ENCODE results near the gene PRSS36. TPM values are rescaled to one million over a fixed set of nuclear protein-coding genes. Genes with fewer than 3 reads are reported as not detected.
A peak's percentile ranks its signal among the peaks of the same experiment; 100 is the strongest.

The PRSS36 gene
- total and polyA plus RNA-seq, 9 of the 15 experiments (the other 6 are each of a cell fraction or from before 2014, with no cell fraction given), result 0.09 to 1.2 (median 0.54) TPM; not detected in 2

DNA sequence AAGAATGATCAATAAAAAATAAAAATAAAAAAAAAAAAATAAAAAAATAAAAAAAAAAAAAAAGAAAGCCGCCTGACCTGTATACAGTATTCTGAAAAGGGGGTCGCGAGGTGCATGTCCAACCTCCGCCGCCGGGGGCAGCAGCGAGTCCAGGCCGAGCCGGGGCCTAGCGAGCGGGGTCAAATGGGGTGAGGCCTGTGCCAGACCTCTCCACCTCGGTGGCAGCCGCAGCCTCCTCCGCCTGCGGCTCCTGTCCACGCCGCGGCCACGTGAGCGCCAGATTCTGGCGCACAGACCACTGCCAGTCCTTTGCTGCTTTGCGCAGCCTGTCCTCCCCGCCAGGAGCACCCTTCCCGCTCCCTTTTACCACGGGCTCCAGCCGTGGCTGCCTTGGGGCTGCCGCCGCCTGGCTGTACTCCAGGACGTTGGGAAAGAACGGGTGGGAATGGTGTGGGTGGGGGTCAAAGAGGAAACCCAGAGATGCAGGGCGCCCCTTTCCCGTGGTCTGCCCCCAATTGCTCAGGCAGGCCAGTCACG lies 44.1 kb downstream of the PRSS36 start (continued):
- TF ChIP-seq, protein P1, sequence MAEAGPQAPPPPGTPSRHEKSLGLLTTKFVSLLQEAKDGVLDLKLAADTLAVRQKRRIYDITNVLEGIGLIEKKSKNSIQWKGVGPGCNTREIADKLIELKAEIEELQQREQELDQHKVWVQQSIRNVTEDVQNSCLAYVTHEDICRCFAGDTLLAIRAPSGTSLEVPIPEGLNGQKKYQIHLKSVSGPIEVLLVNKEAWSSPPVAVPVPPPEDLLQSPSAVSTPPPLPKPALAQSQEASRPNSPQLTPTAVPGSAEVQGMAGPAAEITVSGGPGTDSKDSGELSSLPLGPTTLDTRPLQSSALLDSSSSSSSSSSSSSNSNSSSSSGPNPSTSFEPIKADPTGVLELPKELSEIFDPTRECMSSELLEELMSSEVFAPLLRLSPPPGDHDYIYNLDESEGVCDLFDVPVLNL (CRISPR knock-in tag; IDR thresholded peaks at IDR 0.05; ENCODE audit: low read depth), result no peak
- TF ChIP-seq NCOA6 (IDR thresholded peaks at IDR 0.05) (no peak), SRSF7 (optimal IDR thresholded peaks at IDR 0.05; ENCODE audit: low read depth, low read length) (no peak), RBM17 (IDR thresholded peaks at IDR 0.05; ENCODE audit: borderline replicate concordance, low read depth, low read length) (no peak), ZNF316 (IDR thresholded peaks at IDR 0.05) (no peak), PHTF2 (CRISPR knock-in tag; IDR thresholded peaks at IDR 0.05) (no peak), ZNF77 (CRISPR knock-in tag; IDR thresholded peaks at IDR 0.05) (no peak), ATF1 (CRISPR knock-in tag; IDR thresholded peaks at IDR 0.05) (no peak), ATF1 (tag; IDR thresholded peaks at IDR 0.05) (0 out of 2 replicates have a peak, but pooled peaks have one; percentile 46), ZNF354B (CRISPR knock-in tag; IDR thresholded peaks at IDR 0.05) (no peak), NBN (IDR thresholded peaks at IDR 0.05; ENCODE audit: low read depth) (peak; percentile 48; the same call in 1 of the 2 replicates), TEAD4 (IDR thresholded peaks at IDR 0.05; ENCODE audit: low read length) (peak; percentile 42), TEAD4 (CRISPR knock-in tag; IDR thresholded peaks at IDR 0.05; ENCODE audit: borderline replicate concordance) (no peak), CHD2 (IDR thresholded peaks at IDR 0.05; ENCODE audit: low read depth, low read length) (no peak), ZNF184 (CRISPR knock-in tag; IDR thresholded peaks at IDR 0.05) (no peak), RBM15 (IDR thresholded peaks at IDR 0.05; ENCODE audit: insufficient read depth, low read length) (no peak), MIER1 (IDR thresholded peaks at IDR 0.05; ENCODE audit: low read depth) (0 out of 2 replicates have a peak, but pooled peaks have one; percentile 11), ZZZ3 (IDR thresholded peaks at IDR 0.05) (no peak)
- TF ChIP-seq, protein P2, sequence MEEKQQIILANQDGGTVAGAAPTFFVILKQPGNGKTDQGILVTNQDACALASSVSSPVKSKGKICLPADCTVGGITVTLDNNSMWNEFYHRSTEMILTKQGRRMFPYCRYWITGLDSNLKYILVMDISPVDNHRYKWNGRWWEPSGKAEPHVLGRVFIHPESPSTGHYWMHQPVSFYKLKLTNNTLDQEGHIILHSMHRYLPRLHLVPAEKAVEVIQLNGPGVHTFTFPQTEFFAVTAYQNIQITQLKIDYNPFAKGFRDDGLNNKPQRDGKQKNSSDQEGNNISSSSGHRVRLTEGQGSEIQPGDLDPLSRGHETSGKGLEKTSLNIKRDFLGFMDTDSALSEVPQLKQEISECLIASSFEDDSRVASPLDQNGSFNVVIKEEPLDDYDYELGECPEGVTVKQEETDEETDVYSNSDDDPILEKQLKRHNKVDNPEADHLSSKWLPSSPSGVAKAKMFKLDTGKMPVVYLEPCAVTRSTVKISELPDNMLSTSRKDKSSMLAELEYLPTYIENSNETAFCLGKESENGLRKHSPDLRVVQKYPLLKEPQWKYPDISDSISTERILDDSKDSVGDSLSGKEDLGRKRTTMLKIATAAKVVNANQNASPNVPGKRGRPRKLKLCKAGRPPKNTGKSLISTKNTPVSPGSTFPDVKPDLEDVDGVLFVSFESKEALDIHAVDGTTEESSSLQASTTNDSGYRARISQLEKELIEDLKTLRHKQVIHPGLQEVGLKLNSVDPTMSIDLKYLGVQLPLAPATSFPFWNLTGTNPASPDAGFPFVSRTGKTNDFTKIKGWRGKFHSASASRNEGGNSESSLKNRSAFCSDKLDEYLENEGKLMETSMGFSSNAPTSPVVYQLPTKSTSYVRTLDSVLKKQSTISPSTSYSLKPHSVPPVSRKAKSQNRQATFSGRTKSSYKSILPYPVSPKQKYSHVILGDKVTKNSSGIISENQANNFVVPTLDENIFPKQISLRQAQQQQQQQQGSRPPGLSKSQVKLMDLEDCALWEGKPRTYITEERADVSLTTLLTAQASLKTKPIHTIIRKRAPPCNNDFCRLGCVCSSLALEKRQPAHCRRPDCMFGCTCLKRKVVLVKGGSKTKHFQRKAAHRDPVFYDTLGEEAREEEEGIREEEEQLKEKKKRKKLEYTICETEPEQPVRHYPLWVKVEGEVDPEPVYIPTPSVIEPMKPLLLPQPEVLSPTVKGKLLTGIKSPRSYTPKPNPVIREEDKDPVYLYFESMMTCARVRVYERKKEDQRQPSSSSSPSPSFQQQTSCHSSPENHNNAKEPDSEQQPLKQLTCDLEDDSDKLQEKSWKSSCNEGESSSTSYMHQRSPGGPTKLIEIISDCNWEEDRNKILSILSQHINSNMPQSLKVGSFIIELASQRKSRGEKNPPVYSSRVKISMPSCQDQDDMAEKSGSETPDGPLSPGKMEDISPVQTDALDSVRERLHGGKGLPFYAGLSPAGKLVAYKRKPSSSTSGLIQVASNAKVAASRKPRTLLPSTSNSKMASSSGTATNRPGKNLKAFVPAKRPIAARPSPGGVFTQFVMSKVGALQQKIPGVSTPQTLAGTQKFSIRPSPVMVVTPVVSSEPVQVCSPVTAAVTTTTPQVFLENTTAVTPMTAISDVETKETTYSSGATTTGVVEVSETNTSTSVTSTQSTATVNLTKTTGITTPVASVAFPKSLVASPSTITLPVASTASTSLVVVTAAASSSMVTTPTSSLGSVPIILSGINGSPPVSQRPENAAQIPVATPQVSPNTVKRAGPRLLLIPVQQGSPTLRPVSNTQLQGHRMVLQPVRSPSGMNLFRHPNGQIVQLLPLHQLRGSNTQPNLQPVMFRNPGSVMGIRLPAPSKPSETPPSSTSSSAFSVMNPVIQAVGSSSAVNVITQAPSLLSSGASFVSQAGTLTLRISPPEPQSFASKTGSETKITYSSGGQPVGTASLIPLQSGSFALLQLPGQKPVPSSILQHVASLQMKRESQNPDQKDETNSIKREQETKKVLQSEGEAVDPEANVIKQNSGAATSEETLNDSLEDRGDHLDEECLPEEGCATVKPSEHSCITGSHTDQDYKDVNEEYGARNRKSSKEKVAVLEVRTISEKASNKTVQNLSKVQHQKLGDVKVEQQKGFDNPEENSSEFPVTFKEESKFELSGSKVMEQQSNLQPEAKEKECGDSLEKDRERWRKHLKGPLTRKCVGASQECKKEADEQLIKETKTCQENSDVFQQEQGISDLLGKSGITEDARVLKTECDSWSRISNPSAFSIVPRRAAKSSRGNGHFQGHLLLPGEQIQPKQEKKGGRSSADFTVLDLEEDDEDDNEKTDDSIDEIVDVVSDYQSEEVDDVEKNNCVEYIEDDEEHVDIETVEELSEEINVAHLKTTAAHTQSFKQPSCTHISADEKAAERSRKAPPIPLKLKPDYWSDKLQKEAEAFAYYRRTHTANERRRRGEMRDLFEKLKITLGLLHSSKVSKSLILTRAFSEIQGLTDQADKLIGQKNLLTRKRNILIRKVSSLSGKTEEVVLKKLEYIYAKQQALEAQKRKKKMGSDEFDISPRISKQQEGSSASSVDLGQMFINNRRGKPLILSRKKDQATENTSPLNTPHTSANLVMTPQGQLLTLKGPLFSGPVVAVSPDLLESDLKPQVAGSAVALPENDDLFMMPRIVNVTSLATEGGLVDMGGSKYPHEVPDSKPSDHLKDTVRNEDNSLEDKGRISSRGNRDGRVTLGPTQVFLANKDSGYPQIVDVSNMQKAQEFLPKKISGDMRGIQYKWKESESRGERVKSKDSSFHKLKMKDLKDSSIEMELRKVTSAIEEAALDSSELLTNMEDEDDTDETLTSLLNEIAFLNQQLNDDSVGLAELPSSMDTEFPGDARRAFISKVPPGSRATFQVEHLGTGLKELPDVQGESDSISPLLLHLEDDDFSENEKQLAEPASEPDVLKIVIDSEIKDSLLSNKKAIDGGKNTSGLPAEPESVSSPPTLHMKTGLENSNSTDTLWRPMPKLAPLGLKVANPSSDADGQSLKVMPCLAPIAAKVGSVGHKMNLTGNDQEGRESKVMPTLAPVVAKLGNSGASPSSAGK (IDR thresholded peaks at IDR 0.05), result peak; percentile 98

Measured in K562 (cell line).